Vagina (tissue), 2 donors: ENCODE data around the gene FUT8.

Experiments
- POLR2A ChIP-seq, 2 donors: fragments of 450-650 bp; IDR thresholded peaks; one replicate each; pipeline ENCODE4 v1.6.1; 2017; ENCODE audit warnings: antibody characterized with exemption in 2 of 2, mild to moderate bottlenecking in 2 of 2, moderate library complexity in 2 of 2
- TF ChIP-seq, protein P1 (sequence below), 3 experiments: fragments of 450-650 bp in 2 of 3; fragments of 200-600 bp in 1 of 3; sonication (generic) in 1 of 3; IDR thresholded peaks; one replicate each; pipeline ENCODE4 v1.5.1; 2017 to 2019; ENCODE audit warnings: antibody characterized with exemption in 3 of 3, mild to moderate bottlenecking in 2 of 3, moderate library complexity in 2 of 3

DNA sequence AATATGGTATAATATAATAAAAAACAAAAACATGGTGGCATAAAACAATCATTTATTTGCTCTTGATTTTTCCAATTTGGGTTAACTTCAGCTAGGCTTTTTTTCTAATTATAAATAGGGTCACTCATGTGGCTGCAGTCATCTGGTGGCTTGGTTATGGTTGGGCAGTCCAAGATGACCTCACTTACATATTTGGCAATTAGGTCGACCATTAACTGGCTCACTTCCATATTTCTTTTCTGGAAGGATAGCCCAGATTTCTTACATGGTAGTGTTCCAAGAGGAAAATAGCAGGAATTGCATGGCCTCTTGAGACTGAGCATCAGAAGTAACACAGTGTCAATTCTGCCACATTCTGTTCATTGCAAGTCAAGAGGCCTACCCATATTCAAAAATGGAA is 153.4 kb downstream of the FUT8 start:
- TF ChIP-seq, protein P1, sequence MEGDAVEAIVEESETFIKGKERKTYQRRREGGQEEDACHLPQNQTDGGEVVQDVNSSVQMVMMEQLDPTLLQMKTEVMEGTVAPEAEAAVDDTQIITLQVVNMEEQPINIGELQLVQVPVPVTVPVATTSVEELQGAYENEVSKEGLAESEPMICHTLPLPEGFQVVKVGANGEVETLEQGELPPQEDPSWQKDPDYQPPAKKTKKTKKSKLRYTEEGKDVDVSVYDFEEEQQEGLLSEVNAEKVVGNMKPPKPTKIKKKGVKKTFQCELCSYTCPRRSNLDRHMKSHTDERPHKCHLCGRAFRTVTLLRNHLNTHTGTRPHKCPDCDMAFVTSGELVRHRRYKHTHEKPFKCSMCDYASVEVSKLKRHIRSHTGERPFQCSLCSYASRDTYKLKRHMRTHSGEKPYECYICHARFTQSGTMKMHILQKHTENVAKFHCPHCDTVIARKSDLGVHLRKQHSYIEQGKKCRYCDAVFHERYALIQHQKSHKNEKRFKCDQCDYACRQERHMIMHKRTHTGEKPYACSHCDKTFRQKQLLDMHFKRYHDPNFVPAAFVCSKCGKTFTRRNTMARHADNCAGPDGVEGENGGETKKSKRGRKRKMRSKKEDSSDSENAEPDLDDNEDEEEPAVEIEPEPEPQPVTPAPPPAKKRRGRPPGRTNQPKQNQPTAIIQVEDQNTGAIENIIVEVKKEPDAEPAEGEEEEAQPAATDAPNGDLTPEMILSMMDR (IDR thresholded peaks at IDR 0.05) = no peak
- TF ChIP-seq POLR2A (IDR thresholded peaks at IDR 0.05) = no peak
